AG09309 (cell line): ENCODE results near the gene PRM1.

Experiments used
- DNase-seq: peaks from one replicate; pipeline ENCODE4 v3.0.0-alpha.2; 2010; ENCODE audit warnings: low read depth
- H3K4me3 ChIP-seq: 2 replicates; pipeline ENCODE4 v1.5.1; 2011; ENCODE audit warnings: mild to moderate bottlenecking, low read depth, low read length, moderate library complexity; ENCODE audit not compliant: control insufficient read depth
- TF ChIP-seq, protein P1 (sequence below): IDR thresholded peaks from 2 replicates; pipeline ENCODE4 v1.5.1; 2011; ENCODE audit warnings: mild to moderate bottlenecking, low read depth, low read length, inconsistent platforms; ENCODE audit not compliant: insufficient read depth, control insufficient read depth; ENCODE audit errors: missing control alignments

Gene PRM1

GRCh38 chr16:11236461-11237254 lies 44.5 kb downstream of the PRM1 start:
- DNase-seq, result no peak
- TF ChIP-seq, protein P1, sequence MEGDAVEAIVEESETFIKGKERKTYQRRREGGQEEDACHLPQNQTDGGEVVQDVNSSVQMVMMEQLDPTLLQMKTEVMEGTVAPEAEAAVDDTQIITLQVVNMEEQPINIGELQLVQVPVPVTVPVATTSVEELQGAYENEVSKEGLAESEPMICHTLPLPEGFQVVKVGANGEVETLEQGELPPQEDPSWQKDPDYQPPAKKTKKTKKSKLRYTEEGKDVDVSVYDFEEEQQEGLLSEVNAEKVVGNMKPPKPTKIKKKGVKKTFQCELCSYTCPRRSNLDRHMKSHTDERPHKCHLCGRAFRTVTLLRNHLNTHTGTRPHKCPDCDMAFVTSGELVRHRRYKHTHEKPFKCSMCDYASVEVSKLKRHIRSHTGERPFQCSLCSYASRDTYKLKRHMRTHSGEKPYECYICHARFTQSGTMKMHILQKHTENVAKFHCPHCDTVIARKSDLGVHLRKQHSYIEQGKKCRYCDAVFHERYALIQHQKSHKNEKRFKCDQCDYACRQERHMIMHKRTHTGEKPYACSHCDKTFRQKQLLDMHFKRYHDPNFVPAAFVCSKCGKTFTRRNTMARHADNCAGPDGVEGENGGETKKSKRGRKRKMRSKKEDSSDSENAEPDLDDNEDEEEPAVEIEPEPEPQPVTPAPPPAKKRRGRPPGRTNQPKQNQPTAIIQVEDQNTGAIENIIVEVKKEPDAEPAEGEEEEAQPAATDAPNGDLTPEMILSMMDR, result no peak
- no peak overlapping the region for H3K4me3 ChIP-seq

- DNase-seq, result no peak
These were observed 45.5 kb downstream of the PRM1 start for GRCh38 chr16:11235703-11235991.

GRCh38 chr16:11234884-11235702 lies 46.0 kb downstream of the PRM1 start:
- H3K4me3 ChIP-seq, result no peak overlapping the region
- no peak for DNase-seq
- TF ChIP-seq, protein P1, result no peak

More at GRCh38 chr16:11235703-11235991, 45.5 kb downstream of the PRM1 start:
- TF ChIP-seq, protein P1, result no peak
- H3K4me3 ChIP-seq, result no peak overlapping the region

DNA sequence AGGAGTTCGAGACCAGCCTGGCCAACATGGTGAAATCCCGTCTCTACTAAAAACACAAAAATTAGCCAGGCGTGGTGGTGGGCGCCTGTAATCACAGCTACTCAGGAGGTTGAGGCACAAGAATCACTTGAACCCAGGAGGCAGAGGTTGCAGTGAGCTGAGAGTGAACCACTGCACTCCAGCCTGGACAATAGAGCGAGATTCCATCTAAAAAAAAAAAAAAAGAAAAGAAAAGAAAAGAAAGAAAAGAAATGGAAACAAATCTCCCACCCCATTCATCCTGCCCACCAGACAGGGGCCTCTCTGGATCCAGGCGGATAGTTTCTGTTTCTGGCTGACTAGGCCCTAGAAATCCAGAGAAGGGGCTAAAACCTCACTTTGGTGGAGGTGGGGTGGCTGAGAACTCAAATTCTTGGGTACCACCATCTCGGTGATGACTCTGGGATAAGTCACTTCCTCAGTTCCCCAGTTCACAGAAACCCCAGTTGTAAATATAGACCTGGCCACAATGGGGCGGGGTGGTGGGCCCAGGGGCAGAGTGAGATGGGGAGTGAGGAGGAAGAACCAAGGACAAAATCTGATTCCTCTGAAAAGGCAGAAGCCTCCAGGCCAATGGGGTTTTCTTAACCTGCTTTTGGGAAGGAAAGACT lies 47.3 kb downstream of the PRM1 start:
- H3K4me3 ChIP-seq, result no peak overlapping the region
- DNase-seq, result no peak
- TF ChIP-seq, protein P1, result no peak

DNA sequence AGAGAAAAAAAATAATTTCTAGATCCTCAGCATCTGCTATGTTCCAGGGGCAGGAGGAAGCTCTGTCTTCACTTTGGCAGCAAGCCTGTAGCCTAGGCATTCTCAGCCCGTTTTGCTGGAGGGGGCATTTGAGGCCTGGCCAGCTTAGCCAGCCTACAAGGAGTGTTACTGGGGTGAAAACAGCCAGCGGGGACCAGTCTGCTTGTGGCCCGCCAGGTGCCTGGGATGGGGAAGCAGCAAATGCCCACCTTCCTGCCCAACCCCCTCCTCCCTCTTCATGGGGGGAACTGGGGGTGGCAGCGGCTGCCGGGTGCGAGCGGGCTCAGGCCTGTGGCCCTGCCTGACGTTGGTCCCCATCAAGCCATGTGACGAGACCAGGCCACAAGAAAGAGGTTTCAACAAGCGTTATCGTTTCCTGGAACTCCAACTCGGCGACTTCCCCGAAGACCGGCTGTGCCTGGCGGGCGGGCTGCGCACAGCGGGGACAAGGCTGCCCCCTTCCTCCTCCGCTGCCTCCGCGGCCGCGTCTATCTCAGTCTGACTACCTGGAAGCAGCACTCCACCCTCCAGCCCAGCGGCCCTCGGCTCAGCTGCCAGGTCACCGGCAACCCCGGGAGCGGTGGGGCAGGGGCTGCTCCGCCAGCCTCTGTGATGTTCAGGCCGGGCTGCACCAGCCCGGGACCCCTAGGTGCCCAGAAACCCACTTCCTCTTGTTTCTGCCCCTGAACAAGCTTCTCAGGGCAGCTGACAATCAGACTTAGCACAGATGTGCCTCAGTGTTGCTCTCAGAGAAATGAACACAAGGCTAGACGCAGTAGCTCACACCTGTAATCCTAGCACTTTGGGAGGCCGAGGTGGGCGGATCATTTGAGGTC lies 48.0 kb downstream of the PRM1 start:
- DNase-seq, result no peak
- no peak overlapping the region for H3K4me3 ChIP-seq

More for the DNA sequence above, 48.0 kb downstream of the PRM1 start:
- TF ChIP-seq, protein P1, result no peak
